A549 (cell line): ENCODE measurements around the gene SHROOM1. TPM values are rescaled to one million over a fixed set of nuclear protein-coding genes. Genes with fewer than 3 reads are reported as not detected.

ENCODE experiments used
- ATAC-seq, 2 experiments: fragments of 200-7000 bp in 1 of 2; fragments of >200 bp in 1 of 2; cut with Nextera tagmentation in 1 of 2; cut with Tn5 transposase in 1 of 2; 3 replicates each; pipeline versions ENCODE4 v1.8.0 to v1.9.1; 2018 to 2020; ENCODE audit warnings: mild to moderate bottlenecking in 1 of 2, moderate library complexity in 1 of 2
- CTCF ChIA-PET: fragments of 300-600 bp; sonication (Branson Sonifier 250); formaldehyde crosslinking; extraction: SDS; loops from one replicate; lab custom pipeline; 2021; ENCODE audit warnings: antibody characterized with exemption, inconsistent platforms; lab: Yijun Ruan, JAX
- POLR2A ChIA-PET: fragments of 350-600 bp; formaldehyde crosslinking; extraction: SDS; loops from one replicate; lab custom pipeline; 2021; ENCODE audit warnings: antibody characterized with exemption, inconsistent platforms; lab: Yijun Ruan, JAX
- DNase-seq, 2 experiments: peaks; one replicate each; pipeline versions ENCODE4 v3.0.0 to v3.0.0-alpha.2; 2011 to 2016; ENCODE audit warnings: low read depth in 1 of 2, low spot score in 1 of 2
- FAIRE-seq: peaks from 2 replicates; lab custom pipeline; 2011; peaks lifted over from hg19 to GRCh38; lab: Jason Lieb, UNC
- H3K27ac ChIP-seq, 2 experiments: fragments of >200 bp; sonication (Bioruptor Twin); formaldehyde crosslinking; 3 replicates each; pipeline ENCODE4 v1.5.1; 2016 to 2017
- H3K4me1 ChIP-seq: fragments of >200 bp; sonication (Bioruptor Twin); formaldehyde crosslinking; 3 replicates; pipeline ENCODE4 v1.6.1; 2016
- H3K4me2 ChIP-seq: fragments of >200 bp; sonication (Bioruptor Twin); formaldehyde crosslinking; 3 replicates; pipeline ENCODE4 v1.6.1; 2016
- H3K4me3 ChIP-seq: fragments of >200 bp; sonication (Bioruptor Twin); formaldehyde crosslinking; 3 replicates; pipeline ENCODE4 v1.5.1; 2016
- H3K9me3 ChIP-seq: fragments of >200 bp; sonication (Bioruptor Twin); formaldehyde crosslinking; 3 replicates; pipeline ENCODE4 v1.6.1; 2016
- BHLHE40 ChIP-seq: IDR thresholded peaks from 2 replicates; pipeline ENCODE4 v1.6.1; 2012; ENCODE audit warnings: low read depth, low read length, inconsistent platforms
- CBX2 ChIP-seq: fragments of 200-600 bp; sonication (generic); IDR thresholded peaks from 2 replicates; pipeline ENCODE4 v1.6.1; 2016; ENCODE audit warnings: low read depth, mild to moderate bottlenecking, borderline replicate concordance
- CHD4 ChIP-seq: fragments of 200-600 bp; sonication (generic); IDR thresholded peaks from 2 replicates; pipeline ENCODE4 v1.6.1; 2016; ENCODE audit warnings: antibody characterized with exemption, mild to moderate bottlenecking, borderline replicate concordance
- ESRRA ChIP-seq: fragments of 150-350 bp; IDR thresholded peaks from 2 replicates; pipeline ENCODE4 v1.6.1; 2014; ENCODE audit warnings: mild to moderate bottlenecking, low read length, borderline replicate concordance
- FOXS1 ChIP-seq: fragments of 250-450 bp; sonication (Bioruptor Pico); IDR thresholded peaks from 2 replicates; pipeline ENCODE4 v1.5.0; 2020; ENCODE audit warnings: mild to moderate bottlenecking, moderate library complexity
- HDAC2 ChIP-seq: fragments of 200-600 bp; sonication (generic); IDR thresholded peaks from 2 replicates; pipeline ENCODE4 v1.6.1; 2016
- HOXB5 ChIP-seq: fragments of 250-450 bp; sonication (Bioruptor Pico); IDR thresholded peaks from 2 replicates; pipeline ENCODE4 v1.5.0; 2020; ENCODE audit warnings: mild to moderate bottlenecking, moderate library complexity
- KDM1A ChIP-seq: fragments of 200-600 bp; sonication (generic); IDR thresholded peaks from 2 replicates; pipeline ENCODE4 v1.6.1; 2016; ENCODE audit warnings: low read depth, mild to moderate bottlenecking
- KDM5A ChIP-seq: fragments of 200-600 bp; sonication (generic); IDR thresholded peaks from 2 replicates; pipeline ENCODE4 v1.6.1; 2016; ENCODE audit warnings: antibody characterized with exemption, mild to moderate bottlenecking
- NPAS2 ChIP-seq: fragments of 250-450 bp; sonication (Bioruptor Pico); IDR thresholded peaks from 2 replicates; pipeline ENCODE4 v1.8.0; 2022; ENCODE audit warnings: mild to moderate bottlenecking, moderate library complexity, borderline replicate concordance
- PHF8 ChIP-seq: fragments of 200-600 bp; sonication (generic); IDR thresholded peaks from 2 replicates; pipeline ENCODE4 v1.6.1; 2016; ENCODE audit warnings: low read depth, mild to moderate bottlenecking, antibody characterized with exemption, moderate library complexity, borderline replicate concordance
- RNF2 ChIP-seq: fragments of 200-600 bp; sonication (generic); IDR thresholded peaks from 2 replicates; pipeline ENCODE4 v1.6.1; 2016; ENCODE audit warnings: low read depth, mild to moderate bottlenecking, antibody characterized with exemption, moderate library complexity, borderline replicate concordance
- SREBF2 ChIP-seq: fragments of 450-650 bp; IDR thresholded peaks from 2 replicates; pipeline ENCODE4 v1.6.1; 2014; ENCODE audit warnings: mild to moderate bottlenecking, moderate library complexity
- WGBS: methylation state at CpG from one replicate; pipeline ENCODE4 v1.1.6; 2017; ENCODE audit errors: missing lambda C conversion rate; 5-methylcytosine and 5-hydroxymethylcytosine counted together
- polyA plus RNA-seq, 4 experiments: library from polyadenylated mRNA; depleted of rRNA in 3 of 4; stranded (reverse); fragments of >200 nt; fragmentation: RNase III in 1 of 4; extraction: RNeasy Plus Mini Kit Qiagen cat#74134 plus additional on column Dnase treatment in 1 of 4; gene quantifications; 2 replicates in 3 of 4; 3 replicates in 1 of 4; pipeline ENCODE4 v1.2.3, GENCODE V29; 2011 to 2017
- TF ChIP-seq, protein P1 (sequence below): fragments of >200 bp; sonication (Bioruptor Twin); formaldehyde crosslinking; IDR thresholded peaks from 3 replicates; pipeline ENCODE4 v1.6.1; 2016
- TF ChIP-seq, protein P2 (sequence below): fragments of 200-600 bp; sonication (generic); IDR thresholded peaks from 2 replicates; pipeline ENCODE4 v1.6.1; 2016; ENCODE audit warnings: antibody characterized with exemption, mild to moderate bottlenecking, moderate library complexity
- TF ChIP-seq, protein P3 (sequence below): IDR thresholded peaks from 2 replicates; pipeline ENCODE4 v1.6.1; 2012; ENCODE audit warnings: low read depth, borderline replicate concordance
- TF ChIP-seq, protein P4 (sequence below): fragments of 250-450 bp; sonication (Bioruptor Pico); IDR thresholded peaks from 2 replicates; pipeline ENCODE4 v1.5.0; 2020; ENCODE audit warnings: low read depth, mild to moderate bottlenecking, moderate library complexity
- TF ChIP-seq, protein P5 (sequence below): fragments of 450-650 bp; IDR thresholded peaks from 2 replicates; pipeline ENCODE4 v1.6.1; 2014; ENCODE audit warnings: antibody characterized with exemption
- TF ChIP-seq, protein P6 (sequence below): fragments of 250-450 bp; sonication (Bioruptor Pico); IDR thresholded peaks from 2 replicates; pipeline ENCODE4 v1.5.0; 2021; ENCODE audit warnings: mild to moderate bottlenecking, moderate library complexity, borderline replicate concordance
- TF ChIP-seq, protein P7 (sequence below): IDR thresholded peaks from 2 replicates; pipeline ENCODE4 v1.6.1; 2012
- TF ChIP-seq, protein P8 (sequence below): fragments of 150-350 bp; IDR thresholded peaks from 2 replicates; pipeline ENCODE4 v1.6.1; 2014; ENCODE audit warnings: low read depth, mild to moderate bottlenecking, low read length

The SHROOM1 gene
- polyA plus RNA-seq, 2 of the 4 experiments (the other 2 are of a cell fraction) = 4.5 to 5.4 TPM

DNA sequence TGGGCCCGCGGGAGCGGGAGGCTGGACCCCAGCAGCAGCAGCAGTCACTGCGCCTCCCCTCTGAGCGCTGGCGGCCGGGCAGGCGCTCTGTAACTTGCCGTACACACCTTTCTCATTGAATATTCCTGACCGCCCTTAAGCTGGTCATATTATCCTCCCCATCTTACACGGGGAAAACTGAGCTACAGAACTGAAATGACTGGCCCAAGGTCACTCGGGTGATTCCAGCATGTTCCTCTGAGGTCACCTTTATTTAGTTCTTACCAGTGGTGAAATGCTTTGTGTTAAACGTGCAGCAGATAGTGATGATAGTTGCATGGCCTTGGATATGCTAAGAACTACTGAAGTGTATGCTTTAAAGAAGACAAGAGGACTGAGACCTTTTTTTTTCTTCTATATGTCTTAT, 36.6 kb upstream of the SHROOM1 start:
- TF ChIP-seq, protein P1, sequence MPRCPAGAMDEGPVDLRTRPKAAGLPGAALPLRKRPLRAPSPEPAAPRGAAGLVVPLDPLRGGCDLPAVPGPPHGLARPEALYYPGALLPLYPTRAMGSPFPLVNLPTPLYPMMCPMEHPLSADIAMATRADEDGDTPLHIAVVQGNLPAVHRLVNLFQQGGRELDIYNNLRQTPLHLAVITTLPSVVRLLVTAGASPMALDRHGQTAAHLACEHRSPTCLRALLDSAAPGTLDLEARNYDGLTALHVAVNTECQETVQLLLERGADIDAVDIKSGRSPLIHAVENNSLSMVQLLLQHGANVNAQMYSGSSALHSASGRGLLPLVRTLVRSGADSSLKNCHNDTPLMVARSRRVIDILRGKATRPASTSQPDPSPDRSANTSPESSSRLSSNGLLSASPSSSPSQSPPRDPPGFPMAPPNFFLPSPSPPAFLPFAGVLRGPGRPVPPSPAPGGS = no peak
- TF ChIP-seq, protein P2, sequence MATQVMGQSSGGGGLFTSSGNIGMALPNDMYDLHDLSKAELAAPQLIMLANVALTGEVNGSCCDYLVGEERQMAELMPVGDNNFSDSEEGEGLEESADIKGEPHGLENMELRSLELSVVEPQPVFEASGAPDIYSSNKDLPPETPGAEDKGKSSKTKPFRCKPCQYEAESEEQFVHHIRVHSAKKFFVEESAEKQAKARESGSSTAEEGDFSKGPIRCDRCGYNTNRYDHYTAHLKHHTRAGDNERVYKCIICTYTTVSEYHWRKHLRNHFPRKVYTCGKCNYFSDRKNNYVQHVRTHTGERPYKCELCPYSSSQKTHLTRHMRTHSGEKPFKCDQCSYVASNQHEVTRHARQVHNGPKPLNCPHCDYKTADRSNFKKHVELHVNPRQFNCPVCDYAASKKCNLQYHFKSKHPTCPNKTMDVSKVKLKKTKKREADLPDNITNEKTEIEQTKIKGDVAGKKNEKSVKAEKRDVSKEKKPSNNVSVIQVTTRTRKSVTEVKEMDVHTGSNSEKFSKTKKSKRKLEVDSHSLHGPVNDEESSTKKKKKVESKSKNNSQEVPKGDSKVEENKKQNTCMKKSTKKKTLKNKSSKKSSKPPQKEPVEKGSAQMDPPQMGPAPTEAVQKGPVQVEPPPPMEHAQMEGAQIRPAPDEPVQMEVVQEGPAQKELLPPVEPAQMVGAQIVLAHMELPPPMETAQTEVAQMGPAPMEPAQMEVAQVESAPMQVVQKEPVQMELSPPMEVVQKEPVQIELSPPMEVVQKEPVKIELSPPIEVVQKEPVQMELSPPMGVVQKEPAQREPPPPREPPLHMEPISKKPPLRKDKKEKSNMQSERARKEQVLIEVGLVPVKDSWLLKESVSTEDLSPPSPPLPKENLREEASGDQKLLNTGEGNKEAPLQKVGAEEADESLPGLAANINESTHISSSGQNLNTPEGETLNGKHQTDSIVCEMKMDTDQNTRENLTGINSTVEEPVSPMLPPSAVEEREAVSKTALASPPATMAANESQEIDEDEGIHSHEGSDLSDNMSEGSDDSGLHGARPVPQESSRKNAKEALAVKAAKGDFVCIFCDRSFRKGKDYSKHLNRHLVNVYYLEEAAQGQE = peak; percentile 30; the same call in 1 of the 2 replicates
- TF ChIP-seq, all 56 proteins: peak for 1
- peak overlapping the region; percentile 92 to 95 for H3K27ac ChIP-seq
- H3K9me3 ChIP-seq = no peaks in the 10 kb centered on the region
- peak in 1 of 2 experiments; percentile 33; a peak in 4 of 6 replicates for ATAC-seq
- ChIA-PET POLR2A (interaction anchor here (0.6 to 1.4 kb wide), 4 partner anchors 10 to 185 kb away, joined by 3 to 4 read pairs (median 3); partner anchors contain the start of gene HSPA4), CTCF (interaction anchor here (1.1 to 7.6 kb wide), 5 partner anchors 11 to 481 kb away, joined by 4 to 69 read pairs (median 6); partner anchors contain the start of gene SHROOM1)
- DNase-seq = no peak
- peak overlapping the region; percentile 70 for H3K4me2 ChIP-seq
- FAIRE-seq = no peak
- H3K4me3 ChIP-seq = peak overlapping the region; percentile 73
- peaks cover 12% of the 10 kb centered on the region; the same call in 1 of the 3 replicates for H3K4me1 ChIP-seq
- WGBS = 3% methylated on average over 9 of the region's 13 CpGs

DNA sequence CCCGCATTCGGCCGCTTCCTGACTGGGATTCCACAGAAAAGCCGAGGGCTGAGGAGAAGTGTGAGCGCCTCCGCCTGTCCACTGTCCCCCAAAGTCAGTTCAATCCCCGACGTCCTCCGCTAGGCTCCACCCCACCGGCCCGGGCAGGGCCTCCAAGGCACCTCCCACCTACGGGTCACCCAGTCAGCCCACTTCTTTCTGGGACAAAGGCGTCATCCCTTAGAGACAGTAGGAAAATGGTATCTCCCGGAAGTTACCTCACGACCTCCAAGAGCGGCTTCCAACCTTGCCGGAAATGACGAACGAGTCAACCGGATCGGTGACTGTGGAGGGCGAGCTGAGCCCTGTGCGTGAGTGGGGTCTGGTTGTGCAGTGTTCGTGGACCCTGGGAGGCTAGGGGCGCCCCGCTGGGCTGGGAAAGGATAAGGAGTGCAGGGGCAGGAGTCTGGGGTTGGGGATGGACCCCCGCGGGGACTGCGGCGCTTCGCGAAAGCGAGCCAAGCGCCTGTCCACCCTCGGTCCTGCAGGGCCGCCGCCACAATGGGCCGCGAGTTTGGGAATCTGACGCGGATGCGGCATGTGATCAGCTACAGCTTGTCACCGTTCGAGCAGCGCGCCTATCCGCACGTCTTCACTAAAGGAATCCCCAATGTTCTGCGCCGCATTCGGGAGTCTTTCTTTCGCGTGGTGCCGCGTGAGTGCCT, 36.0 kb upstream of the SHROOM1 start, which contains the start of the genes GDF9 and UQCRQ:
TSS of gene GDF9 (minus strand) at position 128 of the 704 bp plus-strand sequence. CDS start 1,936 bp downstream, outside the sequence.
TSS of gene UQCRQ (plus strand) at position 301 of the 704 bp plus-strand sequence. CDS start at position 541, 240 bp downstream.
- H3K9me3 ChIP-seq = no peaks in the 10 kb centered on the region
- H3K4me3 ChIP-seq = peak within 1 kb of the TSS; percentile 73
- peak within 1 kb of the TSS; percentile 92 for H3K4me2 ChIP-seq
- DNase-seq = peak; percentile 98 to 100
- H3K4me1 ChIP-seq = peaks cover 12% of the 10 kb centered on the region; the same call in 1 of the 3 replicates
- WGBS = under 1% methylated on average over 43 of the region's 55 CpGs
- POLR2A ChIA-PET = interaction anchor here (0.6 to 1.4 kb wide), 7 partner anchors 22 to 185 kb away, joined by 3 to 9 read pairs (median 3); partner anchors contain the start of genes HSPA4 and SHROOM1
- ATAC-seq = peak; percentile 98 to 99
- peak; percentile 88 for FAIRE-seq
- CTCF ChIA-PET = interaction anchor here (0.6 to 7.6 kb wide), 11 partner anchors 10 to 480 kb away, joined by 3 to 69 read pairs (median 4); partner anchors contain the start of gene SHROOM1
- peak within 1 kb of the TSS; percentile 92 to 95 for H3K27ac ChIP-seq
- TF ChIP-seq PHF8 (peak; percentile 87; the same call in 1 of the 2 replicates), HDAC2 (no peak), CHD4 (no peak), BHLHE40 (peak; percentile 70; the same call in 1 of the 2 replicates), NPAS2 (no peak), ESRRA (no peak), FOXS1 (CRISPR knock-in tag) (no peak), KDM5A (peak; percentile 53), KDM1A (no peak), SREBF2 (no peak), RNF2 (no peak), CBX2 (no peak), HOXB5 (no peak)
- TF ChIP-seq, protein P3, sequence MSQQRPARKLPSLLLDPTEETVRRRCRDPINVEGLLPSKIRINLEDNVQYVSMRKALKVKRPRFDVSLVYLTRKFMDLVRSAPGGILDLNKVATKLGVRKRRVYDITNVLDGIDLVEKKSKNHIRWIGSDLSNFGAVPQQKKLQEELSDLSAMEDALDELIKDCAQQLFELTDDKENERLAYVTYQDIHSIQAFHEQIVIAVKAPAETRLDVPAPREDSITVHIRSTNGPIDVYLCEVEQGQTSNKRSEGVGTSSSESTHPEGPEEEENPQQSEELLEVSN = peak; percentile 65; the same call in 1 of the 2 replicates
- TF ChIP-seq, protein P4, sequence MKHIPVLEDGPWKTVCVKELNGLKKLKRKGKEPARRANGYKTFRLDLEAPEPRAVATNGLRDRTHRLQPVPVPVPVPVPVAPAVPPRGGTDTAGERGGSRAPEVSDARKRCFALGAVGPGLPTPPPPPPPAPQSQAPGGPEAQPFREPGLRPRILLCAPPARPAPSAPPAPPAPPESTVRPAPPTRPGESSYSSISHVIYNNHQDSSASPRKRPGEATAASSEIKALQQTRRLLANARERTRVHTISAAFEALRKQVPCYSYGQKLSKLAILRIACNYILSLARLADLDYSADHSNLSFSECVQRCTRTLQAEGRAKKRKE (CRISPR knock-in tag) = no peak
- TF ChIP-seq, protein P5, sequence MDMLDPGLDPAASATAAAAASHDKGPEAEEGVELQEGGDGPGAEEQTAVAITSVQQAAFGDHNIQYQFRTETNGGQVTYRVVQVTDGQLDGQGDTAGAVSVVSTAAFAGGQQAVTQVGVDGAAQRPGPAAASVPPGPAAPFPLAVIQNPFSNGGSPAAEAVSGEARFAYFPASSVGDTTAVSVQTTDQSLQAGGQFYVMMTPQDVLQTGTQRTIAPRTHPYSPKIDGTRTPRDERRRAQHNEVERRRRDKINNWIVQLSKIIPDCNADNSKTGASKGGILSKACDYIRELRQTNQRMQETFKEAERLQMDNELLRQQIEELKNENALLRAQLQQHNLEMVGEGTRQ = peak; percentile 64; the same call in 1 of the 2 replicates
- TF ChIP-seq, protein P6, sequence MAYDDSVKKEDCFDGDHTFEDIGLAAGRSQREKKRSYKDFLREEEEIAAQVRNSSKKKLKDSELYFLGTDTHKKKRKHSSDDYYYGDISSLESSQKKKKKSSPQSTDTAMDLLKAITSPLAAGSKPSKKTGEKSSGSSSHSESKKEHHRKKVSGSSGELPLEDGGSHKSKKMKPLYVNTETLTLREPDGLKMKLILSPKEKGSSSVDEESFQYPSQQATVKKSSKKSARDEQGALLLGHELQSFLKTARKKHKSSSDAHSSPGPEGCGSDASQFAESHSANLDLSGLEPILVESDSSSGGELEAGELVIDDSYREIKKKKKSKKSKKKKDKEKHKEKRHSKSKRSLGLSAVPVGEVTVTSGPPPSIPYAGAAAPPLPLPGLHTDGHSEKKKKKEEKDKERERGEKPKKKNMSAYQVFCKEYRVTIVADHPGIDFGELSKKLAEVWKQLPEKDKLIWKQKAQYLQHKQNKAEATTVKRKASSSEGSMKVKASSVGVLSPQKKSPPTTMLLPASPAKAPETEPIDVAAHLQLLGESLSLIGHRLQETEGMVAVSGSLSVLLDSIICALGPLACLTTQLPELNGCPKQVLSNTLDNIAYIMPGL = no peak
- TF ChIP-seq, protein P7, sequence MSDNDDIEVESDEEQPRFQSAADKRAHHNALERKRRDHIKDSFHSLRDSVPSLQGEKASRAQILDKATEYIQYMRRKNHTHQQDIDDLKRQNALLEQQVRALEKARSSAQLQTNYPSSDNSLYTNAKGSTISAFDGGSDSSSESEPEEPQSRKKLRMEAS = peak; percentile 68
- TF ChIP-seq, protein P8, sequence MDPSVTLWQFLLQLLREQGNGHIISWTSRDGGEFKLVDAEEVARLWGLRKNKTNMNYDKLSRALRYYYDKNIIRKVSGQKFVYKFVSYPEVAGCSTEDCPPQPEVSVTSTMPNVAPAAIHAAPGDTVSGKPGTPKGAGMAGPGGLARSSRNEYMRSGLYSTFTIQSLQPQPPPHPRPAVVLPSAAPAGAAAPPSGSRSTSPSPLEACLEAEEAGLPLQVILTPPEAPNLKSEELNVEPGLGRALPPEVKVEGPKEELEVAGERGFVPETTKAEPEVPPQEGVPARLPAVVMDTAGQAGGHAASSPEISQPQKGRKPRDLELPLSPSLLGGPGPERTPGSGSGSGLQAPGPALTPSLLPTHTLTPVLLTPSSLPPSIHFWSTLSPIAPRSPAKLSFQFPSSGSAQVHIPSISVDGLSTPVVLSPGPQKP = no peak
